Mucosa of rectum (tissue), 2 donors: Measurements from ENCODE around the gene TLR9.

ENCODE experiments used
- H3K27ac ChIP-seq, 2 donors: one replicate each; pipeline ENCODE4 v1.7.0; 2013; ENCODE audit warnings: inconsistent platforms in 2 of 2, low read depth in 2 of 2, low read length in 2 of 2
- H3K27me3 ChIP-seq, 2 donors: one replicate each; pipeline ENCODE4 v1.7.0; 2013; ENCODE audit warnings: low read length in 2 of 2; ENCODE audit not compliant: control insufficient read depth in 2 of 2, insufficient read depth in 2 of 2
- H3K36me3 ChIP-seq, 2 donors: one replicate each; pipeline ENCODE4 v1.7.0; 2013; ENCODE audit warnings: low read length in 2 of 2; ENCODE audit not compliant: control insufficient read depth in 2 of 2, insufficient read depth in 2 of 2
- H3K4me1 ChIP-seq, 2 donors: one replicate each; pipeline ENCODE4 v1.7.0; 2013; ENCODE audit warnings: low read length in 2 of 2, mild to moderate bottlenecking in 1 of 2; ENCODE audit not compliant: control insufficient read depth in 2 of 2, insufficient read depth in 2 of 2
- H3K4me3 ChIP-seq, 2 donors: one replicate each; pipeline ENCODE4 v1.7.0; 2013; ENCODE audit warnings: low read length in 2 of 2
- H3K9ac ChIP-seq, 2 donors: one replicate each; pipeline ENCODE4 v1.7.0; 2013; ENCODE audit warnings: low read length in 2 of 2, low read depth in 1 of 2, mild to moderate bottlenecking in 1 of 2
- H3K9me3 ChIP-seq, 2 donors: one replicate each; pipeline ENCODE4 v1.7.0; 2013; ENCODE audit warnings: low read length in 2 of 2; ENCODE audit not compliant: control insufficient read depth in 2 of 2
- donor health status: healthy.
- donor health status: Normal muscosa, but diverticular disease.

TLR9 gene

GRCh38 chr3:52259448-52259847 is 34.0 kb upstream of the TLR9 start:
- H3K27ac ChIP-seq = no peak overlapping the region
- no peak overlapping the region for H3K4me3 ChIP-seq
- H3K36me3 ChIP-seq = peaks cover 84 to 89% of the 10 kb centered on the region in 2 donors
- no peaks in the 10 kb centered on the region for H3K9me3 ChIP-seq
- H3K4me1 ChIP-seq = no peaks in the 10 kb centered on the region
- H3K27me3 ChIP-seq = no peaks in the 10 kb centered on the region
- H3K9ac ChIP-seq = no peak overlapping the region

- H3K4me1 ChIP-seq = peaks cover 0 to under 1% of the 10 kb centered on the region in 2 donors
- H3K27me3 ChIP-seq = no peaks in the 10 kb centered on the region
- H3K9ac ChIP-seq = no peak overlapping the region
- peaks cover 82 to 87% of the 10 kb centered on the region in 2 donors for H3K36me3 ChIP-seq
- no peak overlapping the region for H3K27ac ChIP-seq
- H3K9me3 ChIP-seq = no peaks in the 10 kb centered on the region
- no peak overlapping the region for H3K4me3 ChIP-seq
These were observed 33.6 kb upstream of the TLR9 start for GRCh38 chr3:52259035-52259434.

- H3K9me3 ChIP-seq = no peaks in the 10 kb centered on the region
- no peak overlapping the region for H3K9ac ChIP-seq
- no peak overlapping the region for H3K4me3 ChIP-seq
- H3K27me3 ChIP-seq = no peaks in the 10 kb centered on the region
- H3K4me1 ChIP-seq = peaks cover 2 to 7% of the 10 kb centered on the region in 2 donors
- no peak overlapping the region for H3K27ac ChIP-seq
- H3K36me3 ChIP-seq = peaks cover 82 to 89% of the 10 kb centered on the region in 2 donors
These were observed 32.5 kb upstream of the TLR9 start for GRCh38 chr3:52257911-52258310.

GRCh38 chr3:52256622-52257021 is 31.2 kb upstream of the TLR9 start:
- Histone ChIP-seq H3K36me3 (peaks cover 71 to 77% of the 10 kb centered on the region in 2 donors), H3K9ac (no peak overlapping the region), H3K9me3 (no peaks in the 10 kb centered on the region), H3K4me3 (no peak overlapping the region), H3K27ac (no peak overlapping the region), H3K27me3 (no peaks in the 10 kb centered on the region), H3K4me1 (peaks cover 3 to 7% of the 10 kb centered on the region in 2 donors)

- Histone ChIP-seq H3K27me3 (no peaks in the 10 kb centered on the region), H3K9me3 (no peaks in the 10 kb centered on the region), H3K4me1 (peaks cover 3 to 7% of the 10 kb centered on the region in 2 donors), H3K36me3 (peaks cover 73 to 74% of the 10 kb centered on the region in 2 donors), H3K27ac (no peak overlapping the region), H3K4me3 (no peak overlapping the region), H3K9ac (no peak overlapping the region)
These were observed 30.7 kb upstream of the TLR9 start for GRCh38 chr3:52256159-52256558.

GRCh38 chr3:52254608-52255007 is 29.2 kb upstream of the TLR9 start:
- no peak overlapping the region for H3K27ac ChIP-seq
- no peaks in the 10 kb centered on the region for H3K9me3 ChIP-seq
- peaks cover 3 to 7% of the 10 kb centered on the region in 2 donors for H3K4me1 ChIP-seq
- H3K9ac ChIP-seq = no peak overlapping the region
- H3K36me3 ChIP-seq = peaks cover 62 to 64% of the 10 kb centered on the region in 2 donors
- H3K27me3 ChIP-seq = no peaks in the 10 kb centered on the region
- no peak overlapping the region for H3K4me3 ChIP-seq

- Histone ChIP-seq H3K4me1 (peaks cover 3 to 7% of the 10 kb centered on the region in 2 donors), H3K9ac (peak overlapping the region in 1 of 2 donors; percentile 42), H3K27ac (peak overlapping the region; percentile 25 to 79), H3K4me3 (no peak overlapping the region), H3K9me3 (no peaks in the 10 kb centered on the region), H3K36me3 (peaks cover 56 to 61% of the 10 kb centered on the region in 2 donors), H3K27me3 (no peaks in the 10 kb centered on the region)
These were observed 28.2 kb upstream of the TLR9 start for GRCh38 chr3:52253314-52254304.

GRCh38 chr3:52250122-52250521 is 24.7 kb upstream of the TLR9 start:
- Histone ChIP-seq H3K27ac (no peak overlapping the region), H3K9ac (no peak overlapping the region), H3K27me3 (no peaks in the 10 kb centered on the region), H3K4me1 (peaks cover 10 to 14% of the 10 kb centered on the region in 2 donors), H3K36me3 (peaks cover 27 to 33% of the 10 kb centered on the region in 2 donors), H3K4me3 (no peak overlapping the region), H3K9me3 (no peaks in the 10 kb centered on the region)

GRCh38 chr3:52249683-52250082 is 24.2 kb upstream of the TLR9 start:
- Histone ChIP-seq H3K4me1 (peaks cover 13 to 18% of the 10 kb centered on the region in 2 donors), H3K4me3 (no peak overlapping the region), H3K36me3 (peaks cover 26 to 33% of the 10 kb centered on the region in 2 donors), H3K9ac (no peak overlapping the region), H3K27me3 (no peaks in the 10 kb centered on the region), H3K27ac (no peak overlapping the region), H3K9me3 (no peaks in the 10 kb centered on the region)

GRCh38 chr3:52248816-52249547 is 23.5 kb upstream of the TLR9 start:
- H3K4me1 ChIP-seq = peaks cover 13 to 20% of the 10 kb centered on the region in 2 donors
- no peaks in the 10 kb centered on the region for H3K9me3 ChIP-seq
- H3K9ac ChIP-seq = no peak overlapping the region
- no peak overlapping the region for H3K27ac ChIP-seq
- H3K27me3 ChIP-seq = no peaks in the 10 kb centered on the region
- peaks cover 23 to 30% of the 10 kb centered on the region in 2 donors for H3K36me3 ChIP-seq
- H3K4me3 ChIP-seq = no peak overlapping the region
